Endodermal cell (in vitro differentiated cells): ENCODE results near the gene RAB14. TPM values are rescaled to one million over a fixed set of nuclear protein-coding genes. Genes with fewer than 3 reads are reported as not detected.

Experiments
- DNase-seq: peaks from one replicate; pipeline ENCODE4 v3.0.0-alpha.2; 2017
- H3K27ac ChIP-seq: 2 replicates; pipeline ENCODE4 v1.5.1; 2013; ENCODE audit warnings: mild to moderate bottlenecking, low read depth, low read length, moderate library complexity
- H3K27me3 ChIP-seq: 2 replicates; pipeline ENCODE4 v1.6.1; 2013; ENCODE audit warnings: mild to moderate bottlenecking, low read length, moderate library complexity; ENCODE audit not compliant: insufficient read depth, control insufficient read depth, poor library complexity, severe bottlenecking
- H3K36me3 ChIP-seq: 2 replicates; pipeline ENCODE4 v1.7.0; 2013; ENCODE audit warnings: mild to moderate bottlenecking, low read length, moderate library complexity; ENCODE audit not compliant: control insufficient read depth, insufficient read depth
- H3K4me1 ChIP-seq: one replicate; pipeline ENCODE4 v1.7.0; 2013; ENCODE audit warnings: low read length; ENCODE audit not compliant: control insufficient read depth, insufficient read depth
- H3K4me3 ChIP-seq: 2 replicates; pipeline ENCODE4 v1.5.1; 2013; ENCODE audit warnings: mild to moderate bottlenecking, low read length, moderate library complexity
- H3K9ac ChIP-seq: 2 replicates; pipeline ENCODE4 v1.6.1; 2013; ENCODE audit warnings: mild to moderate bottlenecking, low read length, moderate library complexity; ENCODE audit not compliant: poor library complexity, severe bottlenecking; ENCODE audit errors: extremely low read depth
- H3K9me3 ChIP-seq: 2 replicates; pipeline ENCODE4 v1.6.1; 2013; ENCODE audit warnings: mild to moderate bottlenecking, low read length, moderate library complexity; ENCODE audit not compliant: control insufficient read depth
- H3K27ac Mint-ChIP-seq: 2 replicates; pipeline ENCODE4 v1.8.0; 2020; ENCODE audit warnings: mixed read lengths
- H3K27me3 Mint-ChIP-seq: 2 replicates; pipeline ENCODE4 v1.8.0; 2021; ENCODE audit warnings: mild to moderate bottlenecking, mixed read lengths; ENCODE audit not compliant: insufficient read depth
- H3K36me3 Mint-ChIP-seq: 2 replicates; pipeline ENCODE4 v1.8.0; 2020; ENCODE audit warnings: low read depth, mixed read lengths
- H3K4me1 Mint-ChIP-seq: 2 replicates; pipeline ENCODE4 v1.8.0; 2020; ENCODE audit warnings: mixed read lengths
- H3K4me3 Mint-ChIP-seq: 2 replicates; pipeline ENCODE4 v1.8.0; 2020; ENCODE audit warnings: mild to moderate bottlenecking, moderate library complexity, mixed read lengths
- H3K9me3 Mint-ChIP-seq: 2 replicates; pipeline ENCODE4 v1.8.0; 2020; ENCODE audit warnings: mild to moderate bottlenecking, mixed read lengths
- whole genome bisulfite sequencing, 2 experiments: methylation state at CpG; one replicate each; pipeline versions ENCODE4 v1.1.5 to v1.1.7; 2013; ENCODE audit warnings: missing lambda C conversion rate in 2 of 2, mixed read lengths in 1 of 2; ENCODE audit not compliant: insufficient coverage in 1 of 2, insufficient read length in 1 of 2; 5-methylcytosine and 5-hydroxymethylcytosine counted together
- total RNA-seq, 2 donors: library from RNA; stranded (reverse); fragmentation: NEBNext Ultra II Directional in 1 of 2; extraction: Animal tissue kit (Norgen Biotek cat#: 25700) in 1 of 2; gene quantifications; 2 replicates in 1 of 2; 3 replicates in 1 of 2; pipeline ENCODE4 v1.2.1, GENCODE V29; 2021
- TF ChIP-seq, protein P1 (sequence below): fragments of 200-600 bp; sonication (generic); conservative IDR thresholded peaks from 2 replicates; pipeline ENCODE4 v1.5.0; 2021; ENCODE audit warnings: antibody characterized with exemption, mild to moderate bottlenecking

RAB14 gene
- total RNA-seq, 2 donors from 2014 or later: 35.9 to 40.7 TPM

DNA sequence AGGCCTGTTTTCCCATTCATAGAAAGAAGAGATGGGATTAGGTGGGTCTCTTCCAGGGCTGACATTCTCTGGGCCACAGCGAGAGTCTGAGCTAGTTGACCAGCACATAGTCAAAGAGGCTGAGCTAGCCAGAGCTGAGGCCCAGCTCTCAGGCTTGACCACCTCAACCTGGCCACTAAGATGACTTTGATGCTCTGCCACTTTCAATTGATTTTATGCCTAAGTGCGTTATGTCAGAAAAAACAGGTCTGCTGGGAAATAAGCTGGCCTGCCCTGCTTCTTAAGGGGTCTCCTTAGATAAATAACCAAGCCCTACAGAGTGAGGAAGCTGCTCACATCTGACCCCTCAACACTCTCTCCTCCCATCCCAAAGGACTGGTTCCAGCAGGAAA is 20.0 kb upstream of the RAB14 start:
- Histone ChIP-seq H3K27ac (no peak overlapping the region), H3K4me3 (no peak overlapping the region), H3K27me3 (no peaks in the 10 kb centered on the region), H3K4me1 (no peaks in the 10 kb centered on the region), H3K36me3 (no peaks in the 10 kb centered on the region), H3K9me3 (no peaks in the 10 kb centered on the region), H3K9ac (no peak overlapping the region)
- Mint-ChIP-seq H3K4me3 (no peak overlapping the region), H3K9me3 (no peaks in the 10 kb centered on the region), H3K36me3 (no peaks in the 10 kb centered on the region), H3K4me1 (peaks cover 11% of the 10 kb centered on the region), H3K27me3 (peaks cover 4% of the 10 kb centered on the region), H3K27ac (peak overlapping the region; percentile 67)
- DNase-seq: no peak
- TF ChIP-seq, protein P1, sequence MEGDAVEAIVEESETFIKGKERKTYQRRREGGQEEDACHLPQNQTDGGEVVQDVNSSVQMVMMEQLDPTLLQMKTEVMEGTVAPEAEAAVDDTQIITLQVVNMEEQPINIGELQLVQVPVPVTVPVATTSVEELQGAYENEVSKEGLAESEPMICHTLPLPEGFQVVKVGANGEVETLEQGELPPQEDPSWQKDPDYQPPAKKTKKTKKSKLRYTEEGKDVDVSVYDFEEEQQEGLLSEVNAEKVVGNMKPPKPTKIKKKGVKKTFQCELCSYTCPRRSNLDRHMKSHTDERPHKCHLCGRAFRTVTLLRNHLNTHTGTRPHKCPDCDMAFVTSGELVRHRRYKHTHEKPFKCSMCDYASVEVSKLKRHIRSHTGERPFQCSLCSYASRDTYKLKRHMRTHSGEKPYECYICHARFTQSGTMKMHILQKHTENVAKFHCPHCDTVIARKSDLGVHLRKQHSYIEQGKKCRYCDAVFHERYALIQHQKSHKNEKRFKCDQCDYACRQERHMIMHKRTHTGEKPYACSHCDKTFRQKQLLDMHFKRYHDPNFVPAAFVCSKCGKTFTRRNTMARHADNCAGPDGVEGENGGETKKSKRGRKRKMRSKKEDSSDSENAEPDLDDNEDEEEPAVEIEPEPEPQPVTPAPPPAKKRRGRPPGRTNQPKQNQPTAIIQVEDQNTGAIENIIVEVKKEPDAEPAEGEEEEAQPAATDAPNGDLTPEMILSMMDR: no peak
- WGBS, 2 experiments: 85% methylated on average over 2 of the region's 2 CpGs; no CpG with 5 or more reads in 1 of the 2 experiments

DNA sequence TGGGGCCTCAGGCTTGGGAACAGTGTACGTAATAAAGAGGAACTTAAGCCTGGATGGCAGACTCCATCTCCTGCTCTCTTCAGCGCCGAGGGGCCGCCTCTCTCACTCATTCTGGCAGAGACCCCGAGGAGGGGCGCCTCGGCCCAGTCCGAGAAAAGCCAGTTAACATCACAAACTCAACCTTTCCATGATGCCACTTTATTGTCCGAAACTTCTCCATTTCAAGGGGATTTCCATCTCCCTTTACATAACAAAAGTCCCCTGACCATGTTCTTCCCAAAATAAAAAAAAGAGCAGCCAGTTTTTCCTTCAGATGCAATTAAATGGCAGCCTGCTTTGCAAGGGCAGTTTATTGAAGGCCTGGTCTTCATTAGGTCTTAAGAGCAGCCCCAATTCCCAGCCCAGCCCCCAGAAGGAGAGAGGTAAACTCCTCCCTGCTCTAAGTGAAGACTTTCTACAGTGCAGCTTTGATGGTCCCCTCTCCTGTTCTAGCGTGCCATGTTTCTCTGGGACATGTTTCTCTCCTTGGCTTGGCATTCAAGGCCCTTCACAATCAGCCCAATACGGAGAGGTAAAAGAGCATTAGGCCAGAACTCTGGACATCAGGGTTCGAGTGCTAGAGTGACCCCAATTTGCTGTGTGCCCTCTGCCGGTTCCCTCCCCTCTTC is 19.5 kb upstream of the RAB14 start:
- Mint-ChIP-seq H3K27me3 (peaks cover 1% of the 10 kb centered on the region), H3K4me3 (no peak overlapping the region), H3K9me3 (no peaks in the 10 kb centered on the region), H3K27ac (peak overlapping the region; percentile 67), H3K36me3 (no peaks in the 10 kb centered on the region), H3K4me1 (peaks cover 11% of the 10 kb centered on the region)
- DNase-seq: peak; percentile 59
- Histone ChIP-seq H3K9me3 (no peaks in the 10 kb centered on the region), H3K9ac (no peak overlapping the region), H3K4me3 (no peak overlapping the region), H3K27ac (no peak overlapping the region), H3K27me3 (no peaks in the 10 kb centered on the region), H3K36me3 (no peaks in the 10 kb centered on the region), H3K4me1 (no peaks in the 10 kb centered on the region)
- TF ChIP-seq, protein P1: no peak
- WGBS, 2 experiments: 37 to 58% methylated on average over 11 to 13 of the region's 13 CpGs

DNA sequence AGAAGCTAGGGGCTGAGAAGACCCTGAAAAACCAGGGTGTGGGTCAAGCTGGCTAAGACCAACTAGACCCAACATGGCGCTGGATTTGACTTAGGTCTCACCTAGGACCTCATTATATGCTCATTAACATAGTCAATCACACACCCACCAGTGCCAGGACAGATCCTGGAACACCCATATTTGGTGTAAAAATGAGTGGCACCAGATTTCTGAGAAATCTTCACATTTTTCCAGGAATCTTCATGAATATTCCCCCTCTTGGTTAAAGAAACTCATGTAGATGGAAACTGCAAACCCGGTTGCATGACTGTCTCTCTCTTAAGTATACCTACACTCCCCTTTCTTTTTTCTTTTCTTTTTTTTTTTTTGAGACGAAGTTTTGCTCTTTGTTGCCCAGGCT is 17.9 kb upstream of the RAB14 start:
- WGBS, 2 experiments: 89 to 93% methylated on average over 3 of the region's 3 CpGs
- H3K4me3 Mint-ChIP-seq: no peak overlapping the region

More for the DNA sequence above, 17.9 kb upstream of the RAB14 start:
- Histone ChIP-seq H3K9me3 (no peaks in the 10 kb centered on the region), H3K4me1 (no peaks in the 10 kb centered on the region), H3K27ac (no peak overlapping the region), H3K27me3 (no peaks in the 10 kb centered on the region), H3K36me3 (no peaks in the 10 kb centered on the region), H3K9ac (no peak overlapping the region), H3K4me3 (no peak overlapping the region)
- H3K4me1 Mint-ChIP-seq: peaks cover 11% of the 10 kb centered on the region
- no peaks in the 10 kb centered on the region for H3K36me3 Mint-ChIP-seq
- no peak for DNase-seq
- no peaks in the 10 kb centered on the region for H3K9me3 Mint-ChIP-seq
- no peak overlapping the region for H3K27ac Mint-ChIP-seq
- no peaks in the 10 kb centered on the region for H3K27me3 Mint-ChIP-seq
- TF ChIP-seq, protein P1: no peak
